H1 (cell line): ENCODE data around the gene BCAR3. TPM values are rescaled to one million over a fixed set of nuclear protein-coding genes. Genes with fewer than 3 reads are reported as not detected.
A peak's percentile ranks its signal among the peaks of the same experiment; 100 is the strongest.

Source experiments
- CTCF ChIA-PET: fragments of 300-600 bp; sonication (Branson Sonifier 250); formaldehyde crosslinking; loops from one replicate; lab custom pipeline; 2021; ENCODE audit not compliant: partially characterized antibody; lab: Charles Lee
- POLR2A ChIA-PET: fragments of 300-600 bp; sonication (Branson Sonifier 250); formaldehyde crosslinking; loops from one replicate; lab custom pipeline; 2021; ENCODE audit warnings: inconsistent platforms; ENCODE audit not compliant: partially characterized antibody; lab: Charles Lee
- DNase-seq, 2 experiments: peaks; one replicate each; pipeline versions ENCODE4 v3.0.0 to v3.0.0-alpha.2; 2010 to 2022; ENCODE audit warnings: low spot score in 2 of 2, low read depth in 1 of 2, mixed read lengths in 1 of 2
- FAIRE-seq: peaks from 2 replicates; lab custom pipeline; 2011; peaks lifted over from hg19 to GRCh38; lab: Jason Lieb, UNC
- H2AFZ ChIP-seq: 2 replicates; pipeline ENCODE4 v1.8.1; 2012; ENCODE audit warnings: low read length, inconsistent platforms
- H2AK5ac ChIP-seq: 2 replicates; pipeline ENCODE4 v1.6.1; 2013; ENCODE audit warnings: low read depth, low read length
- H2BK120ac ChIP-seq: replicated peaks from 2 replicates; pipeline ENCODE3; 2013; ENCODE audit warnings: low read depth, low read length, inconsistent platforms
- H2BK12ac ChIP-seq: 2 replicates; pipeline ENCODE4 v1.6.1; 2013; ENCODE audit warnings: low read depth, low read length
- H2BK15ac ChIP-seq: 2 replicates; pipeline ENCODE4 v1.6.1; 2013; ENCODE audit warnings: low read length
- H2BK20ac ChIP-seq: 2 replicates; pipeline ENCODE4 v1.6.1; 2013; ENCODE audit warnings: low read length
- H2BK5ac ChIP-seq: 2 replicates; pipeline ENCODE4 v1.6.1; 2013; ENCODE audit warnings: low read depth, low read length
- H3K14ac ChIP-seq: 2 replicates; pipeline ENCODE4 v1.6.1; 2013; ENCODE audit warnings: inconsistent platforms; ENCODE audit not compliant: insufficient read length
- H3K18ac ChIP-seq: 2 replicates; pipeline ENCODE4 v1.6.1; 2013; ENCODE audit warnings: low read length; ENCODE audit errors: extremely low read depth
- H3K23ac ChIP-seq: 2 replicates; pipeline ENCODE4 v1.6.1; 2013; ENCODE audit warnings: inconsistent platforms; ENCODE audit not compliant: insufficient read length
- H3K23me2 ChIP-seq: 2 replicates; pipeline ENCODE4 v1.6.1; 2013; ENCODE audit warnings: low read depth, low read length
- H3K27ac ChIP-seq: 2 replicates; pipeline ENCODE4 v1.6.1; 2011; ENCODE audit warnings: low read depth, low read length, inconsistent platforms
- H3K27me3 ChIP-seq, 4 experiments: replicated peaks in 1 of 4; 1 replicate in 1 of 4; 2 replicates in 3 of 4; pipeline versions ENCODE4 v1.6.1 to v1.8.1; 2011 to 2013; ENCODE audit warnings: low read length in 3 of 4, mild to moderate bottlenecking in 3 of 4, inconsistent platforms in 2 of 4, mixed read lengths in 2 of 4, moderate library complexity in 1 of 4; ENCODE audit not compliant: control insufficient read depth in 3 of 4, insufficient read depth in 3 of 4; ENCODE audit errors: extremely low read depth in 1 of 4
- H3K36me3 ChIP-seq, 4 experiments: 2 replicates each; pipeline versions ENCODE4 v1.6.1 to v1.8.1; 2011 to 2013; ENCODE audit warnings: mild to moderate bottlenecking in 4 of 4, low read length in 3 of 4, moderate library complexity in 2 of 4, control low read depth in 1 of 4, inconsistent platforms in 1 of 4; ENCODE audit not compliant: insufficient read depth in 4 of 4, control insufficient read depth in 2 of 4
- H3K4ac ChIP-seq: replicated peaks from 2 replicates; pipeline ENCODE3; 2013; ENCODE audit warnings: low read length, low read depth, mixed read lengths, inconsistent platforms; ENCODE audit not compliant: insufficient read length
- H3K4me1 ChIP-seq, 4 experiments: replicated peaks in 1 of 4; 1 replicate in 1 of 4; 2 replicates in 3 of 4; pipeline versions ENCODE4 v1.6.1 to v1.8.1; 2011 to 2013; ENCODE audit warnings: low read length in 3 of 4, inconsistent platforms in 2 of 4, mixed read lengths in 1 of 4; ENCODE audit not compliant: insufficient read depth in 4 of 4, control insufficient read depth in 3 of 4
- H3K4me2 ChIP-seq, 2 experiments: 2 replicates each; pipeline versions ENCODE4 v1.6.1 to v1.8.1; 2011 to 2013; ENCODE audit warnings: low read depth in 2 of 2, low read length in 2 of 2, control low read depth in 1 of 2, inconsistent platforms in 1 of 2, mild to moderate bottlenecking in 1 of 2; ENCODE audit not compliant: insufficient read depth in 1 of 2
- H3K4me3 ChIP-seq, 4 experiments: fragments of 200-600, 300-600 bp in 1 of 4; sonication (generic), shearing (Covaris generic), sonication (Bioruptor Twin) in 1 of 4; 2 replicates each; pipeline versions ENCODE4 v1.5.1 to v1.8.1; 2011 to 2016; ENCODE audit warnings: low read length in 4 of 4, low read depth in 3 of 4, control low read depth in 2 of 4, inconsistent platforms in 2 of 4, mild to moderate bottlenecking in 2 of 4, mixed read lengths in 1 of 4, moderate library complexity in 1 of 4; ENCODE audit not compliant: insufficient read depth in 2 of 4; ENCODE audit errors: extremely low read depth in 1 of 4
- H3K56ac ChIP-seq: replicated peaks from 2 replicates; pipeline ENCODE3; 2013; ENCODE audit warnings: low read depth, mild to moderate bottlenecking, mixed read lengths, low read length, inconsistent platforms; ENCODE audit not compliant: insufficient read length
- H3K79me1 ChIP-seq: 2 replicates; pipeline ENCODE4 v1.6.1; 2013; ENCODE audit warnings: low read depth, low read length, control low read depth
- H3K79me2 ChIP-seq, 2 experiments: 2 replicates each; pipeline versions ENCODE4 v1.6.1 to v1.8.1; 2012 to 2013; ENCODE audit warnings: low read length in 2 of 2, mild to moderate bottlenecking in 2 of 2, inconsistent platforms in 1 of 2; ENCODE audit not compliant: insufficient read depth in 2 of 2, control insufficient read depth in 1 of 2
- H3K9ac ChIP-seq, 4 experiments: replicated peaks in 1 of 4; 1 replicate in 1 of 4; 2 replicates in 3 of 4; pipeline versions ENCODE4 v1.6.1 to v1.8.1; 2011 to 2013; ENCODE audit warnings: low read depth in 3 of 4, low read length in 3 of 4, control low read depth in 2 of 4, mild to moderate bottlenecking in 2 of 4, moderate library complexity in 2 of 4, inconsistent platforms in 1 of 4; ENCODE audit errors: extremely low read depth in 1 of 4
- H3K9me3 ChIP-seq, 2 experiments: 2 replicates each; pipeline versions ENCODE4 v1.6.1 to v1.8.1; 2012 to 2013; ENCODE audit warnings: mild to moderate bottlenecking in 2 of 2, moderate library complexity in 2 of 2, control low read depth in 1 of 2, inconsistent platforms in 1 of 2, low read depth in 1 of 2, low read length in 1 of 2, mixed read lengths in 1 of 2; ENCODE audit not compliant: insufficient read depth in 2 of 2
- H4K20me1 ChIP-seq, 2 experiments: replicated peaks in 1 of 2; 2 replicates each; pipeline versions ENCODE3 to v1.8.1; 2011 to 2013; ENCODE audit warnings: inconsistent platforms in 2 of 2, low read length in 2 of 2, mild to moderate bottlenecking in 1 of 2; ENCODE audit not compliant: insufficient read depth in 2 of 2, control insufficient read depth in 1 of 2
- H4K5ac ChIP-seq: 2 replicates; pipeline ENCODE4 v1.6.1; 2013; ENCODE audit warnings: low read length, low read depth, mixed read lengths, inconsistent platforms; ENCODE audit not compliant: insufficient read length
- H4K8ac ChIP-seq: 2 replicates; pipeline ENCODE4 v1.8.0; 2013; ENCODE audit warnings: mild to moderate bottlenecking, moderate library complexity, low read length, inconsistent platforms; ENCODE audit not compliant: insufficient read depth; ENCODE audit errors: extremely low read depth
- H4K91ac ChIP-seq: replicated peaks from 2 replicates; pipeline ENCODE3; 2013; ENCODE audit warnings: low read length, mixed read lengths, inconsistent platforms; ENCODE audit not compliant: insufficient read length
- CEBPB ChIP-seq: IDR thresholded peaks from 2 replicates; pipeline ENCODE4 v1.6.1; 2012; ENCODE audit warnings: low read depth, low read length
- TAF7 ChIP-seq: optimal IDR thresholded peaks from 2 replicates; pipeline ENCODE3; 2011; ENCODE audit warnings: low read depth, mild to moderate bottlenecking, inconsistent platforms, low read length, moderate library complexity, borderline replicate concordance
- WGBS, 2 experiments: shearing (Covaris generic) in 1 of 2; methylation state at CpG; one replicate each; pipeline versions ENCODE4 v1.1.6 to v1.1.7; 2013 to 2015; ENCODE audit warnings: low lambda C conversion rate in 2 of 2, mixed read lengths in 2 of 2, inconsistent platforms in 1 of 2, low coverage in 1 of 2, missing lambda C conversion rate in 1 of 2; ENCODE audit not compliant: insufficient replicate concordance in 2 of 2, insufficient coverage in 1 of 2, insufficient read length in 1 of 2; ENCODE audit errors: extremely low coverage in 1 of 2, missing lambda C conversion rate in 1 of 2; 5-methylcytosine and 5-hydroxymethylcytosine counted together
- polyA plus RNA-seq, 7 experiments: library from polyadenylated mRNA; depleted of rRNA in 3 of 7; stranded (reverse) in 5 of 7; unstranded in 2 of 7; fragments of >200 nt in 5 of 7; fragments of 200-250 nt in 2 of 7; gene quantifications; 1 replicate in 5 of 7; 2 replicates in 1 of 7; 4 replicates in 1 of 7; pipeline versions ENCODE4 v1.2.1 to v1.2.3, GENCODE V29; 2011 to 2013; ENCODE audit warnings: missing spikeins in 2 of 7, mixed read lengths in 2 of 7
- total RNA-seq: library from RNA; stranded (reverse); fragmentation: NEBNext Ultra II Directional; extraction: Animal tissue kit (Norgen Biotek cat#: 25700); gene quantifications from 2 replicates; pipeline ENCODE4 v1.2.1, GENCODE V29; 2021

The BCAR3 gene
- total and polyA plus RNA-seq, 2 of the 8 experiments (the other 6 are each of a cell fraction or from before 2014, with no cell fraction given), result 5.6 to 9.2 TPM

DNA sequence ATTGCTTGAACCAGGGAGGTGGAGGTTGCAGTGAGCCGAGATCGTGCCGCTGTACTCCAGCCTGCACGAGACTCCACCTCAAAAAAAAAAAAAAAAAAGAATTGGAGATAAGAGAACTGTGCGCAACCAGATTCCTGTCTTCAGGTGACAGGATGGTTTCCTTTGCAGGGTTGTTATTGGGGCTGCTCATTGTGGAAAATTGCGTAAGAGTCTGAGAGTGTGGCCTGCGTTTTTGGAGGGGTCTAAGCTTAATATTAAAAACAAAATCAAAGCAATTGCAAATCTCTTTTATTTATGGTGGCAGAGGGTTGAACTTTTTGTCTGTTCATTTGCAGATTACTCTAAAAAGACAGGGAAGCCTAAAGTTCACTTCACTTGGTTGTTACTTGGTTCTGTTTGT lies 36.0 kb upstream of the BCAR3 start:
- no peak for DNase-seq
- H2BK15ac ChIP-seq, result no peak overlapping the region
- POLR2A ChIA-PET, result no interaction called here
- H3K9ac ChIP-seq, result no peak overlapping the region
- H2BK5ac ChIP-seq, result no peak overlapping the region
- TF ChIP-seq CEBPB (peak; percentile 57; the same call in 1 of the 2 replicates), TAF7 (no peak)
- H3K4me2 ChIP-seq, result no peak overlapping the region
- no peaks in the 10 kb centered on the region for H3K79me1 ChIP-seq
- no peak overlapping the region for H4K8ac ChIP-seq
- H3K14ac ChIP-seq, result no peak overlapping the region
- no peak overlapping the region for H3K4ac ChIP-seq
- no peak overlapping the region for H2BK120ac ChIP-seq
- no peak overlapping the region for H4K91ac ChIP-seq
- H3K27me3 ChIP-seq, result no peaks in the 10 kb centered on the region
- H4K20me1 ChIP-seq, result no peaks in the 10 kb centered on the region
- CTCF ChIA-PET, result interaction anchor here (0.6 to 3.6 kb wide), 8 partner anchors 11 to 96 kb away, joined by 3 to 26 read pairs (median 4); no protein-coding TSS in a partner anchor
- H2AFZ ChIP-seq, result no peak overlapping the region
- H3K9me3 ChIP-seq, result no peaks in the 10 kb centered on the region
- peaks cover 0 to 7% (median 2%) of the 10 kb centered on the region in 4 experiments; a peak in 5 of 7 replicates for H3K4me1 ChIP-seq
- no peak overlapping the region for H2BK20ac ChIP-seq
- no peaks in the 10 kb centered on the region for H3K23me2 ChIP-seq
- no peak overlapping the region for H3K18ac ChIP-seq
- H3K36me3 ChIP-seq, result no peaks in the 10 kb centered on the region
- FAIRE-seq, result no peak
- no peaks in the 10 kb centered on the region for H3K79me2 ChIP-seq
- H4K5ac ChIP-seq, result no peak overlapping the region
- no peak overlapping the region for H3K4me3 ChIP-seq
- H3K56ac ChIP-seq, result no peak overlapping the region
- no peak overlapping the region for H2BK12ac ChIP-seq
- 93% methylated on average over 7 of the region's 7 CpGs; no CpG with 5 or more reads in 1 of the 2 experiments for WGBS, 2 experiments
- no peak overlapping the region for H2AK5ac ChIP-seq
- no peak overlapping the region for H3K27ac ChIP-seq
- H3K23ac ChIP-seq, result no peak overlapping the region
